Fibroblast of skin of right biceps (primary cell): ENCODE measurements around the gene MEIOB.
"Not testable (repeated sequence)": the region's sequence is repeated elsewhere in the genome, so short reads cannot be mapped to it uniquely, and the experiment has no call there.

Experiments used
- DNase-seq: peaks from one replicate; pipeline ENCODE4 v3.0.0-alpha.2; 2013

Gene MEIOB

GRCh38 chr16:1871974-1872635 is at the start of gene MEIOB:
TSS of gene MEIOB (minus strand) at chr16:1872164. CDS start at chr16:1868175, 3,989 bp downstream.
- peak; percentile 47 for DNase-seq

GRCh38 chr16:1920727-1921171 is 48.8 kb upstream of the MEIOB start:
- DNase-seq = no peak

- DNase-seq = not testable (repeated sequence)
Measured at GRCh38 chr16:1920122-1920521, 48.2 kb upstream of the MEIOB start.

GRCh38 chr16:1919327-1919998 is 47.5 kb upstream of the MEIOB start:
- DNase-seq = no peak

- no peak for DNase-seq
Measured at GRCh38 chr16:1918351-1919326, 46.7 kb upstream of the MEIOB start, which contains the start of gene HS3ST6. TSS of gene HS3ST6 (minus strand) at chr16:1918415. CDS start at chr16:1918323, 92 bp downstream.

GRCh38 chr16:1917665-1918350 is 45.8 kb upstream of the MEIOB start:
- DNase-seq = no peak

GRCh38 chr16:1917056-1917664 is 45.2 kb upstream of the MEIOB start:
- DNase-seq = no peak

GRCh38 chr16:1916640-1916990 is 44.7 kb upstream of the MEIOB start:
- DNase-seq = no peak

GRCh38 chr16:1915732-1916639 is 44.0 kb upstream of the MEIOB start:
- no peak for DNase-seq

- DNase-seq = no peak
Measured at GRCh38 chr16:1914988-1915387, 43.0 kb upstream of the MEIOB start.

- no peak for DNase-seq
Measured at GRCh38 chr16:1914084-1914608, 42.2 kb upstream of the MEIOB start.

- DNase-seq = no peak
Measured at GRCh38 chr16:1913327-1914083, 41.5 kb upstream of the MEIOB start.

GRCh38 chr16:1912215-1912543 is 40.2 kb upstream of the MEIOB start:
- DNase-seq = no peak

GRCh38 chr16:1911467-1912214 is 39.7 kb upstream of the MEIOB start:
- DNase-seq = no peak

GRCh38 chr16:1909561-1910231 is 37.7 kb upstream of the MEIOB start:
- no peak for DNase-seq

- DNase-seq = no peak
Measured at GRCh38 chr16:1908983-1909382, 37.0 kb upstream of the MEIOB start.

- no peak for DNase-seq
Measured at GRCh38 chr16:1908184-1908583, 36.2 kb upstream of the MEIOB start.

GRCh38 chr16:1907226-1907860 is 35.4 kb upstream of the MEIOB start:
- DNase-seq = no peak

- DNase-seq = peak; percentile 16
Measured at GRCh38 chr16:1906846-1907165, 34.8 kb upstream of the MEIOB start.
